ENCODE data around the gene HPS5.
"Not testable (repeated sequence)": the region's sequence is repeated elsewhere in the genome, so short reads cannot be mapped to it uniquely, and the experiment has no call there.

Gene HPS5

GRCh38 chr11:18315893-18316292 is 6.0 kb downstream of the HPS5 start:
- no peak for DNase-seq

GRCh38 chr11:18314784-18315523 is 7.0 kb downstream of the HPS5 start:
- no peak for DNase-seq

- DNase-seq = no peak
Measured at GRCh38 chr11:18313965-18314763, 7.8 kb downstream of the HPS5 start.

- no peak for DNase-seq
Measured at GRCh38 chr11:18312663-18313420, 9.1 kb downstream of the HPS5 start.

GRCh38 chr11:18312012-18312411 is 9.9 kb downstream of the HPS5 start:
- DNase-seq = no peak

GRCh38 chr11:18310800-18311340 is 11.1 kb downstream of the HPS5 start:
- no peak for DNase-seq

GRCh38 chr11:18309691-18310090 is 12.2 kb downstream of the HPS5 start:
- no peak for DNase-seq

- DNase-seq = no peak
Measured at GRCh38 chr11:18308242-18308641, 13.7 kb downstream of the HPS5 start.

GRCh38 chr11:18307461-18308139 is 14.3 kb downstream of the HPS5 start:
- no peak for DNase-seq

GRCh38 chr11:18304745-18305144 is 17.2 kb downstream of the HPS5 start:
- DNase-seq = no peak

GRCh38 chr11:18299721-18300120 is 22.2 kb downstream of the HPS5 start:
- DNase-seq = no peak

GRCh38 chr11:18295316-18295715 is 26.6 kb downstream of the HPS5 start:
- DNase-seq = no peak

- DNase-seq = no peak
Measured at GRCh38 chr11:18294862-18295261, 27.1 kb downstream of the HPS5 start.

GRCh38 chr11:18288911-18289310 is 33.0 kb downstream of the HPS5 start:
- DNase-seq = no peak

- no peak for DNase-seq
Measured at GRCh38 chr11:18285841-18286240, 36.1 kb downstream of the HPS5 start.

GRCh38 chr11:18282626-18283025 is 39.3 kb downstream of the HPS5 start:
- DNase-seq = no peak

GRCh38 chr11:18280438-18281045 is 41.4 kb downstream of the HPS5 start:
- DNase-seq = no peak

GRCh38 chr11:18277565-18278271 is 44.2 kb downstream of the HPS5 start:
- DNase-seq = no peak

- DNase-seq = no peak
Measured at GRCh38 chr11:18271206-18271605, 50.7 kb downstream of the HPS5 start.

- DNase-seq = no peak
Measured at GRCh38 chr11:18270102-18270501, 51.8 kb downstream of the HPS5 start.

- not testable (repeated sequence) for DNase-seq
Measured at GRCh38 chr11:18269252-18269651, 52.7 kb downstream of the HPS5 start.

All from NCI-H1436 (cell line).